GM20000 (cell line): ENCODE data around the gene LYRM4.

Source experiments
- DNase-seq: peaks from one replicate; pipeline ENCODE4 v3.0.0; 2012; ENCODE audit warnings: low spot score
- TF ChIP-seq, protein P1 (sequence below): IDR thresholded peaks from 2 replicates; pipeline ENCODE4 v1.5.1; 2012; ENCODE audit warnings: mild to moderate bottlenecking, control low read depth; ENCODE audit errors: extremely low read depth, missing control alignments

The LYRM4 gene

DNA sequence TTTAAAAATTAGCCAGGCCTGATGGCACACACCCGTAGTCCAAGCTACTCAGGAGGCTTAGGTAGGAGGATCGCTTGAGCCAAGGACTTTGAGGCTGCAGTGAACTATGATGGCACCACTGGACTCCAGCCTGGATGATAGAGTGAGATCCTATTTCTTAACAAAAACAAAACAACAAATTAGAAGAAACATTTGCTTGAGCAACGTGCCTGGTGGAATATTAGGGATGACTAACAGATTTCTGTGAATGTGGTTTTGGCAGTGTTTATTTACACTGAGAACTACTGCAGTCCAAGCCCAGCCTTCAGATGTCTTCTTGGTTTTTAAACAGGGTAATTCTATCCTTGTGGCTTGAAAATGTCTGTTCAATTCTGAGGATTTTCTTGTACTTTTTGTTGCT is 166.4 kb downstream of the LYRM4 start:
- DNase-seq: no peak
- TF ChIP-seq, protein P1, sequence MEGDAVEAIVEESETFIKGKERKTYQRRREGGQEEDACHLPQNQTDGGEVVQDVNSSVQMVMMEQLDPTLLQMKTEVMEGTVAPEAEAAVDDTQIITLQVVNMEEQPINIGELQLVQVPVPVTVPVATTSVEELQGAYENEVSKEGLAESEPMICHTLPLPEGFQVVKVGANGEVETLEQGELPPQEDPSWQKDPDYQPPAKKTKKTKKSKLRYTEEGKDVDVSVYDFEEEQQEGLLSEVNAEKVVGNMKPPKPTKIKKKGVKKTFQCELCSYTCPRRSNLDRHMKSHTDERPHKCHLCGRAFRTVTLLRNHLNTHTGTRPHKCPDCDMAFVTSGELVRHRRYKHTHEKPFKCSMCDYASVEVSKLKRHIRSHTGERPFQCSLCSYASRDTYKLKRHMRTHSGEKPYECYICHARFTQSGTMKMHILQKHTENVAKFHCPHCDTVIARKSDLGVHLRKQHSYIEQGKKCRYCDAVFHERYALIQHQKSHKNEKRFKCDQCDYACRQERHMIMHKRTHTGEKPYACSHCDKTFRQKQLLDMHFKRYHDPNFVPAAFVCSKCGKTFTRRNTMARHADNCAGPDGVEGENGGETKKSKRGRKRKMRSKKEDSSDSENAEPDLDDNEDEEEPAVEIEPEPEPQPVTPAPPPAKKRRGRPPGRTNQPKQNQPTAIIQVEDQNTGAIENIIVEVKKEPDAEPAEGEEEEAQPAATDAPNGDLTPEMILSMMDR: no peak

DNA sequence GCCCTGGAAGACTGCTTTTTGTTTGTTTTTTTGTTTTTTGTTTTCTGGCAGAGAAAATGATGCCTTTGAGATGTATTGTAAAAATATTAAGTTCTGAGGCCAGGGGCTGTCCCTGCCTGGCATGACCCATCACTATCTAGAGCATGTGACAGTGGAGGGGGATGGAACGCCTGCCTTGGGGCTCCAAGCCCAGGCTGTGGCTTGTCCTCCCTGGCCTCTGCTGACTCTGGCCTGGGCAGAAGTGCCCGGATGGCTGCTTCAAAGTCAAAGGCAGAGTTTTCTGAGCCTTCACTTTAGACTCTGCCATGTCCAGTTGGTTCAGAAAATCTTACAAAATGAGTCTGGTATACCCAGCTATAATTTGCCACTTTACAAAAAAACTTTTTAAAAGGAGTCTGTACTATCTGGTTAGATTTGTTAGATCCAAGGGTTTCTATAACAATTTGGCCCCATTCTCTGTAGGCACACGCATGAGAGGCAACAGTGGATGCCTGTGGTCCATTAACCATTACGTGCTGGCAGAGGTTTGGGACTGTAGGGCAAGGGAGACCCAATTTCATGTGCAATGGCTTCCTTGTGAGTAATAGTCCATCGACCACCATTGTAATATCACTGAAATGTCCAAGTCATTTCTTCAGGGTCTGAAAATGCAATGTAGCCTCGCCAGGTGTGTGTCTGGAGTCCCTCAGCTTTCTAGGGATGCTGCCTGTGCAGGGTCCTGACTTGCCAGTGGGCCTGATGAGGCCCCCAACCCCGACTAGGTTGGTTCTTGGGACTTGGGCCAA is 167.3 kb downstream of the LYRM4 start:
- TF ChIP-seq, protein P1: no peak
- no peak for DNase-seq

DNA sequence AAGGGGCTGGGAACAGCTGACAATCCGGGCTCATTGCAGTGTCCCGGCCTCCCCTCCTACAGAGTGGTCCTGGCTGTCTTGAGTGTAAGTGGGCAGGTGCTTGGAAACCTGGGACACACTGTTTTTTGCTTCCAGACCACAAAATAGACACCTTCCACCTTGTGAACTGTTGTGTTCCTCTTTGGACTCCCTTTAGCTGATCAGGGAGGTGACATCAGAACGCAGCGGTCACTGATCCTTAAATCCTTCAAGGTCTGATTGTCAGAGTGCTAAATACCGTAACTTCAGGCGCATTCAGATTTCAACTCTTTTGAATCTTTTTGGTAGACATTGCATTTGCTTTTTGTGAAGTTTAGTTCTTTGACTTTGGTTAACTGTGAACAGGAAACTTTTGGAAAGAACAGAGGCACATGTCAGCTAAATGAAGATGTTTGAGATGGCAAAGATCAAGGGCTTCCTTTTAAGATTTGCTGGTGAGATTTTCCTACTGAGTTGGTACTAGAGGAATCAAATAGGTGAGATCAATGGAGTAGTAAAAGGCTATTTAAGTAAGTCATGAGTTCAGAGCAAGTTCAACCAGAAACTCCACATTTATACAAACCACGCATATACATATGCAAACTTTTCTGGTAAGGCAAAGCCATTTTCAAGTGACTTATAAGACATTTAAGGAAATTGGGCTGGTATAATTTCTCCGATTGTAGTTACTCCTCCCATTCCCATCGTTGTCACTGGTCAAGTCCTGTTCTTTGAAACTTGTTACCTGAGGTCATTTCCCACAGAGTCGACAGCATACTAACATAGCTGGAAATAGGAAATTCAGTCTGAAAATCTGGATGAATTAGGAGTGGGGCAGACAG is 169.3 kb downstream of the LYRM4 start:
- DNase-seq: no peak
- TF ChIP-seq, protein P1: no peak

DNA sequence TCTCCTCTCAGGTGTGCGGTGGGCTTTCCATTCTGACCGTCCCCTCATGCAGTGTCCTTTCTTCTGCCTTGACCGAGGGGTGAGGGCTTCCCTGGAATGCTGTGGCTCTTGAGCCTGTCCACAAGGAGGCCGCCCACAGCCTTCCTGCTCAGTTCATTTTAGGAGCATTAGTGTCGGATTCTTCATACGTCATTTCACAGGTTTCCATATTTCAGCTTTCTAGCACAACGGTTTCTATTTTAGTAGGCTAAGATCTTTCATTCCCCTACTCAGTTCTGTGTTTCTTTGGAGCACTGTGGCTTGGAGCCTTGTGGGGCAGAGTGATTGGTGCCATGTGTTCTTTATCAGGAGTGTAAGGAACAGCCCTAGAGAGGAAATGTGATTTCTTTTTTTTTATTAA is 170.1 kb downstream of the LYRM4 start:
- TF ChIP-seq, protein P1: no peak
- DNase-seq: peak; percentile 36

DNA sequence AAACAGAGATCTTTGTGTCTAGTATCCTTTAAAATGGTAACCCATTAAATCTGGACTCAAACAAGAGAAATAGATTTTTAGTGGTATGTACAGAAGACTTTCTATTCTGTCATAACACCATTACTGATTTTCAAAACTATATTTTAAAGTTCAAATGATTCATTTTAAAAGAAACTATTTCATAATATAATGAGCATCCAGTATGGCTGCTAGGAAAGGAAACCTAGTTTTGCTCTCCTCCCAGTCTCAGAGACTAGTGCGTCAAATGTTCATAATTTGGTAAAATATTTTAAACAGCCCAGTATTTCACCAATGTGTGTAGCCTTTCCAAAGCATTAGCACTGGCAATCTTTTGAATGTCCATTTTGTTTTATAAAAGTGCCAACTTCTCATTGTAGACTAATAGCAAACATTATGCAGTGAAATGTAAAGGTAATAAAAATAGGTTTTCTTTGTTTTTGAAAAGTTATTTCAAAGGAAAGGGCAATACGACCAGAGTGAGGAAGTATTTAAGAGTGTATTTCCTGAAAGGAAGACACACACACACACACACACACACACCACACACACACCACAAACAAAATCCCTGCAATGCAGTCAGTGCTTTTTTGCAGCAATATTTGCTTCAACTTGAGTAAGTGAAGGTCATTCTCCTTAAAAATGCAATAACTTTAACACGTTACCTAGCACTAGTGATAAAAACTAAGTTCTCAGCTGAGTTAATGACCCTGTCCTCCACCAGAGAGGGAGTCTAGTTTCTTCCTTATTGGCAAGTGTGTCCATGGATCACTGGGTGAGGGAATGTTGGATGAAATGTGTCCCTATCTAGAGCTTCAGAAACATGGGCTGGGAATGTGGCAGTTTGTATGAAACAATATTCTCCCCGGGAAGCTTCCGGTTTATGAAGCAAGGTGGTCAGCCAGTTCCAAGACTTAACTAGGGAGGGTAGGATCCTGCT is 171.0 kb downstream of the LYRM4 start:
- no peak for DNase-seq
- TF ChIP-seq, protein P1: no peak

DNA sequence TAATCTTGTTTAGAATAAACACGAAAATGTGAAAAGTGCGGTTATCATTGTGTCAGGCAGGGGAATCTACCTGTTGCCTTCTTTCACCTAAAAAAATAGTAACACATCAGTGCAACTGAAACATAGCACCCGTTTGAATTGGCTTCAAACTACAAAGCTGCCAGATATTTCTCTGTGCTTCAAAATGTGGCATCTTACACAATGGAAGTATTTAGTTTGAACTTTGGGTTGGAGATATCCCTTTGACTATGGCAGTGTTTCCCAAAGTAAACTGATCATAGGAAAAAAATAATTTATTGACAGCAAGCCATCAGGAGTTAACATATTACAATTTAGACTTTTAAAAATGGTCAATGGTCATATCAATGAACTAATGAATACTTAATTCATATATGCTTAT is 172.0 kb downstream of the LYRM4 start:
- DNase-seq: no peak
- TF ChIP-seq, protein P1: no peak
